ENCODE measurements around the gene AARS2. TPM values are rescaled to one million over a fixed set of nuclear protein-coding genes. Genes with fewer than 3 reads are reported as not detected.

Gene AARS2
- total and polyA plus RNA-seq, 2 of the 4 experiments (the other 2 are of a cell fraction) = 9.1 to 10.4 TPM

DNA sequence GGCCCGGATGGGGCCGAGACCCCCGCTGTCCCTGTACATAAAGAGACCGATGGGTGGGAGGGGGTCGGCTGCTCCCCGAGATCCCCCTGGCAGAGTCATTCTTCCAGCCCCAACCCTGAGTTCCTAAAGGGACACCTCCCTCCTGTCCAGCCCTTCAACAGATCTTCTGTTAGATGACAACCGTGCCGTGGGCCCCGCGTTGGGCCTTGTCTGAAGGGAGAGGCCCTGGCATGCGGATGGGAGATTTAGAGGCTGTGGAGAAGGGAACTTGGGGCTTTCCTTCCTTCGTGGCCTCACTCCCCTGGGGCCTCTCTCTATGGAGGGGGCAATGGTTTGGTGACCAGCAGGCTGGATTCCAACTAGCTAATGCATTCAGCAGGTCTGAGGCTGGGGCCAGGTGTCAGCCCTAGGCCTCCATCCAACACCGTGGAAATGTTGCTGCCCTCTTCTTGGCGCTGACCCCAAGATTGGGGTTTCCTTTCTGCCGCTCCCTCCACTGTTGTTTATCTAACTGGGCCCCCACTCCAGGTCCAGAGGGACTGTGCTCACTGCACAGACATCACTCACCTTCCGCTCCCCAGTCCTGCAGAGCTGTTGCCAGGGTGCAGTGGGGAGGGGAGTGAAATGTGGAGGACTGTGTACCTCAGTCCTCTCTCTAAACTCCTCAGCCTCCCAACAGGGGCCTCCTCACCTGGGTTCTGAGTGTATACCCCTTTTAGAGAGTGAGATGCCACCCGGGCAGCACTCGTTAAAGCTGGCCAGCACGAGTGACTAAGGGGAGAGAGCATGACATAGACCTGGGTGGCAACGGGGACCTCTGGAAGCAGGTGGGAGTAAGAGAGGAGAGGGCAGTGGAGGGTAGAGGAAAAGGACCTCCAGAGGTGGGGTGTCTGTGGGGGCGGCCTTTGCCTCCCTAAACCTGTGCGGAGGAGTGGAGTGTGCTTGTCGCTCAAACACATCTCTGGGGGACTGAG lies 36.2 kb downstream of the AARS2 start:
- no peak overlapping the region for H3K23ac ChIP-seq (ENCODE audit: low read depth, low read length)
- no peak overlapping the region for H3K14ac ChIP-seq (replicated peaks; ENCODE audit: low read depth, low read length)
- no peak overlapping the region for H3K18ac ChIP-seq (ENCODE audit: low read depth, low read length)
- CTCF ChIA-PET = no interaction called here
- H3K36me3 ChIP-seq (ENCODE audit: control insufficient read depth, insufficient read depth, low read length) = no peaks in the 10 kb centered on the region
- no peak overlapping the region for H2BK120ac ChIP-seq (ENCODE audit: low read depth, low read length)
- no peak overlapping the region for H3K4me3 ChIP-seq (ENCODE audit: insufficient read depth, low read depth, low read length)
- H3K4ac ChIP-seq (ENCODE audit: low read depth, low read length) = no peak overlapping the region
- no peak for TF ChIP-seq FOS (IDR thresholded peaks at IDR 0.05; ENCODE audit: low read depth, low read length)
- no peak for TF ChIP-seq NFE2L2 (IDR thresholded peaks at IDR 0.05; ENCODE audit: low read depth, low read length)
- no peak for TF ChIP-seq MAFK (IDR thresholded peaks at IDR 0.05; ENCODE audit: low read depth, low read length)
- TF ChIP-seq, protein P1, sequence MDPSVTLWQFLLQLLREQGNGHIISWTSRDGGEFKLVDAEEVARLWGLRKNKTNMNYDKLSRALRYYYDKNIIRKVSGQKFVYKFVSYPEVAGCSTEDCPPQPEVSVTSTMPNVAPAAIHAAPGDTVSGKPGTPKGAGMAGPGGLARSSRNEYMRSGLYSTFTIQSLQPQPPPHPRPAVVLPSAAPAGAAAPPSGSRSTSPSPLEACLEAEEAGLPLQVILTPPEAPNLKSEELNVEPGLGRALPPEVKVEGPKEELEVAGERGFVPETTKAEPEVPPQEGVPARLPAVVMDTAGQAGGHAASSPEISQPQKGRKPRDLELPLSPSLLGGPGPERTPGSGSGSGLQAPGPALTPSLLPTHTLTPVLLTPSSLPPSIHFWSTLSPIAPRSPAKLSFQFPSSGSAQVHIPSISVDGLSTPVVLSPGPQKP (IDR thresholded peaks at IDR 0.05; ENCODE audit: borderline replicate concordance, low read depth, low read length) = no peak
- TF ChIP-seq RAD21 (IDR thresholded peaks at IDR 0.05; ENCODE audit: low read length) = no peak
- no peak for TF ChIP-seq POLR2A (IDR thresholded peaks at IDR 0.05; ENCODE audit: low read depth, low read length)
- no peak for TF ChIP-seq MXI1 (IDR thresholded peaks at IDR 0.05; ENCODE audit: borderline replicate concordance, low read depth, low read length)
- TF ChIP-seq, protein P2, sequence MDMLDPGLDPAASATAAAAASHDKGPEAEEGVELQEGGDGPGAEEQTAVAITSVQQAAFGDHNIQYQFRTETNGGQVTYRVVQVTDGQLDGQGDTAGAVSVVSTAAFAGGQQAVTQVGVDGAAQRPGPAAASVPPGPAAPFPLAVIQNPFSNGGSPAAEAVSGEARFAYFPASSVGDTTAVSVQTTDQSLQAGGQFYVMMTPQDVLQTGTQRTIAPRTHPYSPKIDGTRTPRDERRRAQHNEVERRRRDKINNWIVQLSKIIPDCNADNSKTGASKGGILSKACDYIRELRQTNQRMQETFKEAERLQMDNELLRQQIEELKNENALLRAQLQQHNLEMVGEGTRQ (IDR thresholded peaks at IDR 0.05; ENCODE audit: low read depth, low read length) = no peak
- TF ChIP-seq RCOR1 (IDR thresholded peaks at IDR 0.05; ENCODE audit: insufficient replicate concordance, low read length) = no peak
- TF ChIP-seq RFX5 (IDR thresholded peaks at IDR 0.05; ENCODE audit: low read depth, low read length) = no peak
- no peak for TF ChIP-seq BHLHE40 (IDR thresholded peaks at IDR 0.05; ENCODE audit: low read depth, low read length)
- TF ChIP-seq CEBPB (IDR thresholded peaks at IDR 0.05; ENCODE audit: low read depth, low read length) = no peak
- TF ChIP-seq CHD1 (IDR thresholded peaks at IDR 0.05; ENCODE audit: low read depth, low read length) = no peak
- H4K8ac ChIP-seq (ENCODE audit: low read depth in 2 of 2, low read length in 2 of 2) = no peak overlapping the region
- H3K9ac ChIP-seq (ENCODE audit: low read depth, low read length) = no peak overlapping the region
- H3K9me1 ChIP-seq (ENCODE audit: insufficient read depth, low read length) = peaks cover 4% of the 10 kb centered on the region; the same call in 1 of the 2 replicates
- H2BK5ac ChIP-seq (ENCODE audit: low read depth, low read length, poor library complexity, severe bottlenecking) = no peak overlapping the region
- H2BK15ac ChIP-seq (ENCODE audit: low read depth, low read length) = no peak overlapping the region
- DNase-seq (no peak), ATAC-seq (ENCODE audit: low read depth) (no peak)
- H4K5ac ChIP-seq (ENCODE audit: low read depth, low read length) = no peak overlapping the region
- H3K56ac ChIP-seq (ENCODE audit: extremely low read depth, insufficient read depth, low read length) = no peak overlapping the region
- WGBS, 2 experiments (ENCODE audit: extremely low coverage in 2 of 2, insufficient read length in 1 of 2) = 91% methylated on average over 4 of the region's 23 CpGs; no CpG with 5 or more reads in 1 of the 2 experiments
- H4K20me1 ChIP-seq (ENCODE audit: insufficient read depth, low read length) = no peaks in the 10 kb centered on the region; the same call in 1 of the 2 replicates
- no peaks in the 10 kb centered on the region for H3K9me3 ChIP-seq (ENCODE audit: control insufficient read depth, insufficient read depth, low read length)
- dilution Hi-C loops (cut with HindIII; ENCODE audit: low sequenced_read_pairs, unreplicated experiment) (no loop called here), intact Hi-C loops (cut with micrococcal nuclease) (no loop called here), in situ Hi-C loops (cut with MboI; ENCODE audit: low sequenced_read_pairs) (no loop called here)
- POLR2A ChIA-PET (ENCODE audit: unreplicated experiment) = interaction anchor here (0.6 kb wide), 1 partner anchor 192 kb away, joined by 11 read pairs; no protein-coding TSS in a partner anchor
- peaks cover 69% of the 10 kb centered on the region for H3K27me3 ChIP-seq (ENCODE audit: control insufficient read depth, insufficient read depth, low read length)
- H3K4me2 ChIP-seq (ENCODE audit: low read depth, low read length) = no peak overlapping the region
- H3K27ac ChIP-seq (ENCODE audit: insufficient read depth, low read length) = no peak overlapping the region
- no peak overlapping the region for H4K91ac ChIP-seq (ENCODE audit: insufficient read depth, low read depth, low read length)
- BruUV-seq (replicated peaks) = no TSS peak
- H3K79me1 ChIP-seq (ENCODE audit: low read depth in 1 of 2, low read length in 2 of 2) = no peaks in the 10 kb centered on the region
- no peaks in the 10 kb centered on the region for H3K4me1 ChIP-seq (ENCODE audit: control insufficient read depth, insufficient read depth, low read length)
- no peak overlapping the region for H2BK20ac ChIP-seq (ENCODE audit: low read depth, low read length)
- no peak overlapping the region for H2AFZ ChIP-seq (replicated peaks; ENCODE audit: low read length, poor library complexity)
- H2AK5ac ChIP-seq (ENCODE audit: low read depth, low read length) = no peak overlapping the region
- no peak overlapping the region for H2AK9ac ChIP-seq (replicated peaks; ENCODE audit: low read depth, low read length, poor library complexity)

All from IMR-90 (cell line).